ENCODE measurements around the gene INTS13.

- TF ChIP-seq NR2F2 (IDR thresholded peaks at IDR 0.05) (no peak), CTCF (IDR thresholded peaks at IDR 0.05; ENCODE audit: low read depth, low read length, missing input control) (no peak)
Observed at GRCh38 chr12:26880625-26881024, 57.2 kb downstream of the INTS13 start.

All from liver (tissue), 3 donors.